Right atrium auricular region (tissue), 2 donors: ENCODE measurements around the gene OR2T10. TPM values are rescaled to one million over a fixed set of nuclear protein-coding genes. Genes with fewer than 3 reads are reported as not detected.

Source experiments
- DNase-seq: peaks from one replicate; pipeline ENCODE4 v3.0.0-alpha.2; 2019; ENCODE audit warnings: low spot score
- H3K27ac ChIP-seq, 2 donors: fragments of 200-600 bp; sonication (generic); 1 replicate in 1 of 2; 2 replicates in 1 of 2; pipeline ENCODE4 v1.5.1; 2016 to 2019
- H3K27me3 ChIP-seq, 2 donors: fragments of 200-600 bp; sonication (generic); one replicate each; pipeline versions ENCODE4 v1.5.1 to v1.6.0; 2017 to 2019
- H3K36me3 ChIP-seq: fragments of 200-600 bp; sonication (generic); one replicate; pipeline ENCODE4 v1.5.1; 2016
- H3K4me1 ChIP-seq, 2 donors: fragments of 200-600 bp; sonication (generic); one replicate each; pipeline versions ENCODE4 v1.5.1 to v1.6.0; 2017 to 2019
- H3K4me3 ChIP-seq, 2 donors: fragments of 200-600 bp; sonication (generic); 1 replicate in 1 of 2; 2 replicates in 1 of 2; pipeline ENCODE4 v1.5.1; 2017 to 2019; ENCODE audit warnings: mild to moderate bottlenecking in 1 of 2, moderate library complexity in 1 of 2
- H3K9me3 ChIP-seq, 2 donors: fragments of 200-600 bp; sonication (generic); one replicate each; pipeline ENCODE4 v1.5.1; 2019
- total RNA-seq, 2 donors: library from RNA; depleted of rRNA; stranded (reverse); fragments of >200 nt; gene quantifications; one replicate each; pipeline ENCODE4 v1.1.0, GENCODE V29; 2016
- TF ChIP-seq, protein P1 (sequence below), 2 donors: fragments of 200-600 bp; sonication (generic); IDR thresholded peaks; one replicate each; pipeline ENCODE4 v1.5.1; 2019; ENCODE audit warnings: antibody characterized with exemption in 2 of 2

The OR2T10 gene
- total RNA-seq, 2 donors from 2014 or later, result not detected

DNA sequence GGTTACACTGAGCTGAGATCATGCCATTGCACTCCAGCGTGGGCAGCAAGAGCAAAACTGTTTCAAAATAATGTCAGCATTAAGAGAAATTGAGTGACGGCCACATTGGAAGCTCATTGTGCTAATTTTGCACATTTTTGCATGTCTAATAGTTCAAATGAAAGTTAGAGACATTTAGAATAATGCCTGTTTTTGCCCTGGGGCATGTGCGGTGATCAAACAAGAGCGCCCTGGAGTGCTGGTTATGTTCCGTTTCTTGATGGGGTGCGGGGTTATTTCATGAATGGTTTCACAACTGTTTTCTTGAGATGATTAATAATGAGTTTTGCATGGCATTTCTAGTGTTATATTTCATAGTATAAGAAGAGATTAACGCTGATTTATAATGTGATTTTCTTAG lies 24.3 kb upstream of the OR2T10 start:
- DNase-seq, result no peak
- Histone ChIP-seq H3K27me3 (no peaks in the 10 kb centered on the region), H3K4me3 (no peak overlapping the region), H3K36me3 (no peaks in the 10 kb centered on the region), H3K9me3 (no peaks in the 10 kb centered on the region), H3K27ac (no peak overlapping the region), H3K4me1 (no peaks in the 10 kb centered on the region)
- TF ChIP-seq, protein P1, sequence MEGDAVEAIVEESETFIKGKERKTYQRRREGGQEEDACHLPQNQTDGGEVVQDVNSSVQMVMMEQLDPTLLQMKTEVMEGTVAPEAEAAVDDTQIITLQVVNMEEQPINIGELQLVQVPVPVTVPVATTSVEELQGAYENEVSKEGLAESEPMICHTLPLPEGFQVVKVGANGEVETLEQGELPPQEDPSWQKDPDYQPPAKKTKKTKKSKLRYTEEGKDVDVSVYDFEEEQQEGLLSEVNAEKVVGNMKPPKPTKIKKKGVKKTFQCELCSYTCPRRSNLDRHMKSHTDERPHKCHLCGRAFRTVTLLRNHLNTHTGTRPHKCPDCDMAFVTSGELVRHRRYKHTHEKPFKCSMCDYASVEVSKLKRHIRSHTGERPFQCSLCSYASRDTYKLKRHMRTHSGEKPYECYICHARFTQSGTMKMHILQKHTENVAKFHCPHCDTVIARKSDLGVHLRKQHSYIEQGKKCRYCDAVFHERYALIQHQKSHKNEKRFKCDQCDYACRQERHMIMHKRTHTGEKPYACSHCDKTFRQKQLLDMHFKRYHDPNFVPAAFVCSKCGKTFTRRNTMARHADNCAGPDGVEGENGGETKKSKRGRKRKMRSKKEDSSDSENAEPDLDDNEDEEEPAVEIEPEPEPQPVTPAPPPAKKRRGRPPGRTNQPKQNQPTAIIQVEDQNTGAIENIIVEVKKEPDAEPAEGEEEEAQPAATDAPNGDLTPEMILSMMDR (IDR thresholded peaks at IDR 0.05), result no peak

DNA sequence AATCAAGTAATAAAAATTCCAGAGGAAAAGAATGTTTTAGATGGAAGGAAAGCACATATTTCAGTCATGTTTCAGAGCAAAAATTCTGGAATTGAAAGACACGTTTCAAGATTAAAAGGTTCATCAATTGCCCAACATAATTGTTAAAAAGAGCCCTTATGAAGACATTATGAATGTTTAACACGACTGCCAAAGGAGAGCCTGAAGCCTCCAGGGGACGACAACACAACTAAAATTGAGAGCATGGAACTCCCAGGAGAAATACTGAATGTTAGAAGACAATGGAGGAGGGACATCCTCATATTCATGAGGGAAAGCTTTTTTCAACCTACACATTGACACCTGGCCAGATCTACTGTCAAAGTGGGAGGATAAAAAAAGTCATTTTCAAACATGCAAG lies 21.4 kb upstream of the OR2T10 start:
- no peaks in the 10 kb centered on the region for H3K4me1 ChIP-seq
- H3K9me3 ChIP-seq, result no peaks in the 10 kb centered on the region
- no peak overlapping the region for H3K27ac ChIP-seq
- H3K4me3 ChIP-seq, result no peak overlapping the region
- no peak for DNase-seq
- TF ChIP-seq, protein P1 (IDR thresholded peaks at IDR 0.05), result peak; percentile 29 to 68
- H3K36me3 ChIP-seq, result no peaks in the 10 kb centered on the region
- no peaks in the 10 kb centered on the region for H3K27me3 ChIP-seq

DNA sequence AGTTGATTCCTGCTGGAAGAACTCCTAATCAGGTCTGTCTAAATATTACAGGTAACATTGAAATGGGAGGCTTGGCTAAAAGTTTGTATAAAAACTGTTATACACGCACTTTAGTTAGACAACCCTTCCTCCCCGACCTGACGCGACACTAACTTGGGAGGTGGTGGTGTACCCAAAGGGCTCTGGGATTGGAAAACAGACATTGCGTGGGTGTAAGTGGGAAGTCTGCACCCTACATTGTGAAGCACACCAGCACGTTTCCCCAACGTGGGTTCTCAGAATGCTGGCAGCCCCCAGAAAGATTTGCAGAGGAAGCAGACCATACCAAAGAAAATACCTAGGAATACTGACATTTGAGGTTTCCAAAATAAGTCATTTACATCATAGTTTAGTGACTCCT lies 20.6 kb upstream of the OR2T10 start:
- Histone ChIP-seq H3K4me3 (no peak overlapping the region), H3K27ac (no peak overlapping the region), H3K9me3 (no peaks in the 10 kb centered on the region), H3K4me1 (no peaks in the 10 kb centered on the region), H3K27me3 (no peaks in the 10 kb centered on the region), H3K36me3 (no peaks in the 10 kb centered on the region)
- TF ChIP-seq, protein P1 (IDR thresholded peaks at IDR 0.05), result no peak
- DNase-seq, result no peak

DNA sequence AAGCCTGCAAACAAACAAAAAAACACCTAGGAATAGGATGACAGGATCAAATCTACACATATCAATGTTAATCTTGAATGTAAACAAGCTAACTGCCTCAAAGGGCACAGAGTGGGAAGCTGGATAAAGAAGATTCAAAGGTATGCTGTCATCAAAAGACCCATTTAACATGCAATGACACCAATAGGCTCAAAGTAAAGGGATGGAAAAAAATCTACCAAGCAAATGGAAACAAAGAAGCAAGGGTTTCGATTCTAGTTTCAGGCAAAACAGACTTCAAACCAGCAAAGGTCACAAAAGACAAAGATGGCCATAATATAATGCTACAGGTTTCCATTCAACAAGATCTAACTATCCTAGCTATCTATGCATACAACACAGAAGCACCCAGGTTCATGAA lies 16.2 kb upstream of the OR2T10 start:
- no peaks in the 10 kb centered on the region for H3K4me1 ChIP-seq
- no peak overlapping the region for H3K27ac ChIP-seq
- TF ChIP-seq, protein P1 (IDR thresholded peaks at IDR 0.05), result no peak
- H3K4me3 ChIP-seq, result no peak overlapping the region
- no peaks in the 10 kb centered on the region for H3K27me3 ChIP-seq
- H3K9me3 ChIP-seq, result no peaks in the 10 kb centered on the region
- no peaks in the 10 kb centered on the region for H3K36me3 ChIP-seq
- DNase-seq, result no peak

DNA sequence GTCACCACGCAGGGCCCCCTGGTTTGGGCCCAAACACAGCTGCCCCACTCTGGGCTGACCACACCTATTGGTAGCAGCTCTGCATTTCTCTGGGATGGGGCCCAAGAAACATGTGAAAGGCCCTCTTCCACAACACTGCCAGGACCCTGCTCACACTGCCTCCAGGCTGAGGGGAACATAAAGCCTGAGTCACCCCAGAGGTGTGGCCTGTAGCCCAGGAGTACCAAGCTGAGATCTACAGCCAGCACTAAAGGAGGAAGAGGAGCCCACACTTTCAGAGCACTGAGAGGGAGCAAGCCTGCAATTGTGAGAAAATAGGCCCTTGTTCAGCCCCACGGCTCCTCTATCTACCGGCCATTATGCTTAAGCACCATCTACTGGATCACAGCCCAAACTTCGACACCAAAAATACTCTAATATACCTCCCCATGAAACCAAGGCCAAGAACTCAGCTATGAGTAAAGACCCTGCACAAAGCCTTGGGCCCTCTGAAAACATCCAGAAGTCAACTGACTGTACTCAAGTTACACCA lies 14.4 kb upstream of the OR2T10 start:
- no peaks in the 10 kb centered on the region for H3K36me3 ChIP-seq
- DNase-seq, result no peak
- no peaks in the 10 kb centered on the region for H3K27me3 ChIP-seq
- H3K4me1 ChIP-seq, result no peaks in the 10 kb centered on the region
- H3K9me3 ChIP-seq, result no peaks in the 10 kb centered on the region
- TF ChIP-seq, protein P1 (IDR thresholded peaks at IDR 0.05), result no peak
- H3K27ac ChIP-seq, result no peak overlapping the region
- H3K4me3 ChIP-seq, result no peak overlapping the region

DNA sequence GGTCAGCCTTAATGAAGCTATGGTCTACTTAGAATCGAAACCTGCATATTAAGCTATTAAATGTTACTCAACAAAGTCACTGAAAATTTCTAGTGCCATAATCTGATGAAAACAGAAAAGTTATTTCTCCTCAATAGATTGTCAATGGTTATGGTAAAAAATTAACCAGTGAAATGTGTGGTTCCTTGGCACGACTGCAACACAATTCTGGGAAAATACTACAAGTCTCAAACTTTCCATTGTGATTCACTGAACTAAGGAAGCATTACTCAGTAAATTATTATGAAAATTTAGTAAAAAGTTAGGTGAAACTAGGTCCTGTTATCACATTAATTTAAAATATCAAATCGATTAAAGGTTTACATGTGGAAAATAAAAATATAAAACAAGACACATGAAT lies 12.8 kb upstream of the OR2T10 start:
- no peak overlapping the region for H3K27ac ChIP-seq
- H3K36me3 ChIP-seq, result no peaks in the 10 kb centered on the region
- H3K4me1 ChIP-seq, result no peaks in the 10 kb centered on the region
- H3K9me3 ChIP-seq, result no peaks in the 10 kb centered on the region
- TF ChIP-seq, protein P1 (IDR thresholded peaks at IDR 0.05), result no peak
- H3K4me3 ChIP-seq, result no peak overlapping the region
- no peaks in the 10 kb centered on the region for H3K27me3 ChIP-seq
- no peak for DNase-seq
